Lung (tissue), 12 donors: ENCODE results near the gene CHD1L. TPM values are rescaled to one million over a fixed set of nuclear protein-coding genes. Genes with fewer than 3 reads are reported as not detected.

Experiments
- ATAC-seq: fragments of 200-7000 bp; cut with Tn5 transposase; one replicate; pipeline ENCODE4 v1.9.1; 2020; ENCODE audit warnings: moderate number of reproducible peaks; ENCODE audit not compliant: insufficient read depth, low FRiP score
- DNase-seq, 3 donors: peaks; one replicate each; pipeline ENCODE4 v3.0.0-alpha.2; 2013 to 2017
- H3K27ac ChIP-seq, 2 donors: one replicate each; pipeline ENCODE4 v1.5.1; 2013; ENCODE audit warnings: mild to moderate bottlenecking in 2 of 2, moderate library complexity in 2 of 2, control low read depth in 1 of 2, inconsistent platforms in 1 of 2, low read depth in 1 of 2, low read length in 1 of 2
- H3K27me3 ChIP-seq, 3 donors: one replicate each; pipeline ENCODE4 v1.5.1; 2013; ENCODE audit warnings: low read length in 2 of 3; ENCODE audit not compliant: control insufficient read depth in 3 of 3, insufficient read depth in 3 of 3
- H3K36me3 ChIP-seq, 4 donors: one replicate each; pipeline ENCODE4 v1.5.1; 2013; ENCODE audit warnings: low read length in 4 of 4, mild to moderate bottlenecking in 1 of 4, moderate library complexity in 1 of 4; ENCODE audit not compliant: control insufficient read depth in 4 of 4, insufficient read depth in 4 of 4
- H3K4me1 ChIP-seq, 5 donors: one replicate each; pipeline ENCODE4 v1.5.1; 2013; ENCODE audit warnings: low read length in 5 of 5, mild to moderate bottlenecking in 2 of 5, moderate library complexity in 1 of 5; ENCODE audit not compliant: control insufficient read depth in 5 of 5, insufficient read depth in 5 of 5
- H3K4me3 ChIP-seq: one replicate; pipeline ENCODE4 v1.5.1; 2013; ENCODE audit warnings: mild to moderate bottlenecking, control low read depth, moderate library complexity
- H3K9ac ChIP-seq, 2 donors: one replicate each; pipeline ENCODE4 v1.5.1; 2013; ENCODE audit warnings: low read length in 2 of 2, control low read depth in 1 of 2; ENCODE audit not compliant: insufficient read depth in 1 of 2
- H3K9me3 ChIP-seq, 4 donors: one replicate each; pipeline ENCODE4 v1.5.1; 2013; ENCODE audit warnings: low read length in 3 of 4, mild to moderate bottlenecking in 1 of 4, moderate library complexity in 1 of 4; ENCODE audit not compliant: control insufficient read depth in 4 of 4, insufficient read depth in 3 of 4
- WGBS, 2 donors: extraction: QIAGEN DNeasy Blood & Tissue Kit; methylation state at CpG; one replicate each; pipeline ENCODE4 v1.1.7; 2013; 5-methylcytosine and 5-hydroxymethylcytosine counted together
- polyA plus RNA-seq, 2 donors: library from polyadenylated mRNA; stranded (reverse); fragments of 200-250 nt; gene quantifications; one replicate each; pipeline ENCODE4 v1.2.1, GENCODE V29; 2013
- total RNA-seq, 2 donors: library from RNA; depleted of rRNA in 1 of 2; stranded (reverse); fragments of >200 nt in 1 of 2; gene quantifications; one replicate each; pipeline ENCODE4 v1.2.1, GENCODE V29; 2014 to 2021
- TF ChIP-seq, protein P1 (sequence below): IDR thresholded peaks from 2 replicates; pipeline ENCODE4 v1.5.1; 2012; ENCODE audit warnings: mild to moderate bottlenecking; ENCODE audit errors: control extremely low read depth, extremely low read depth
- donor health status: control.
- donor health status: control.
- donor health status: Bipolar disorder and iron deficiency.
- donor health status: healthy.
- donor health status: DM: yes; HTN: yes; CAD: no.

The CHD1L gene
- total and polyA plus RNA-seq, 4 donors: 15.3 to 38.9 (median 22.4) TPM

DNA sequence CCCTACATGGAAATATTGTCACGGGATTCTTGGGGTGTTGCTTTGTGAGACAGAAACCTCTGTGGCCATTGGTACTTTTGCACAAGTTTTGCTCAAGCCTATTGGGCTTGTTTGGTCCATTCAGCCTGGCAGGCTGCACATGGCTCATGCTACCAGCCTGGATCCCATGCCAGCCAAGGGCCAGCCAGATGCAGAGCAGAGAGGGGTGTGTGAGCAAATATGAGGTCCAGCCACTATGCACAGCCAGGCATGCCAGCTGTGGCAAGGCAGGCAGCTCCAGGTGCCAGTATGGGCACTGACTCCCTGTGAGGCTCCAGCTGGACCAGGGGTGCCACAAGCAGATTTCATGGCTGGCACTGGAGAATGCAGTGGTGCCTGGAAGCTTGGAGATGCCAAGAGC is 6.7 kb upstream of the CHD1L start:
- Histone ChIP-seq H3K27ac (no peak overlapping the region), H3K4me3 (no peak overlapping the region), H3K9me3 (peaks cover 0 to 3% (median 0%) of the 10 kb centered on the region in 4 donors), H3K4me1 (peaks cover 0 to 10% (median 0%) of the 10 kb centered on the region in 5 donors), H3K27me3 (no peaks in the 10 kb centered on the region), H3K9ac (no peak overlapping the region), H3K36me3 (no peaks in the 10 kb centered on the region)
- ATAC-seq: no peak
- 98 to 100% methylated on average over 1 of the region's 1 CpG for WGBS, 2 donors
- TF ChIP-seq, protein P1, sequence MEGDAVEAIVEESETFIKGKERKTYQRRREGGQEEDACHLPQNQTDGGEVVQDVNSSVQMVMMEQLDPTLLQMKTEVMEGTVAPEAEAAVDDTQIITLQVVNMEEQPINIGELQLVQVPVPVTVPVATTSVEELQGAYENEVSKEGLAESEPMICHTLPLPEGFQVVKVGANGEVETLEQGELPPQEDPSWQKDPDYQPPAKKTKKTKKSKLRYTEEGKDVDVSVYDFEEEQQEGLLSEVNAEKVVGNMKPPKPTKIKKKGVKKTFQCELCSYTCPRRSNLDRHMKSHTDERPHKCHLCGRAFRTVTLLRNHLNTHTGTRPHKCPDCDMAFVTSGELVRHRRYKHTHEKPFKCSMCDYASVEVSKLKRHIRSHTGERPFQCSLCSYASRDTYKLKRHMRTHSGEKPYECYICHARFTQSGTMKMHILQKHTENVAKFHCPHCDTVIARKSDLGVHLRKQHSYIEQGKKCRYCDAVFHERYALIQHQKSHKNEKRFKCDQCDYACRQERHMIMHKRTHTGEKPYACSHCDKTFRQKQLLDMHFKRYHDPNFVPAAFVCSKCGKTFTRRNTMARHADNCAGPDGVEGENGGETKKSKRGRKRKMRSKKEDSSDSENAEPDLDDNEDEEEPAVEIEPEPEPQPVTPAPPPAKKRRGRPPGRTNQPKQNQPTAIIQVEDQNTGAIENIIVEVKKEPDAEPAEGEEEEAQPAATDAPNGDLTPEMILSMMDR: no peak
- no peak for DNase-seq

DNA sequence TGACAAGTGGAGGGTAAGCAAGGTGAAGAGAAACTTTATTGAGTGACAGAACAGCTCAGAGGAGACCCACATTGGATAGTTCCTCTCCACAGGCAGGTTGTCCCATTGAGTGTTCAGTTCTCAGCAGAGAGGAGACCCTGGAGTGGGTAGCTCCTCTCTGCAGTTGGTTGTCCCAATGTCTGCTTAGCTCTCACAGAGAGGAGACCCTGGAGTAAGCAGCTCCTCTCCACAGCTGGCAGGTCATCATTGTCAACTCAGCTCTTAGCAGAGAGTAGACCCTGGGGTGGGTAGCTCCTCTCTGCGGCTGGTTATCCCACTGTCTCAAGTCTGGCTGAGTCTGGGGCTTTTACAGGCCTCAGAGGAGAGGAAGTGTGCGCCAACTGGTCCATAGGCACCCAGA is 6.0 kb upstream of the CHD1L start:
- Histone ChIP-seq H3K27ac (peak overlapping the region in 1 of 2 donors; percentile 4), H3K36me3 (no peaks in the 10 kb centered on the region), H3K9me3 (peaks cover 0 to 3% (median 0%) of the 10 kb centered on the region in 4 donors), H3K9ac (no peak overlapping the region), H3K27me3 (no peaks in the 10 kb centered on the region), H3K4me1 (peaks cover 0 to 10% (median 0%) of the 10 kb centered on the region in 5 donors), H3K4me3 (no peak overlapping the region)
- TF ChIP-seq, protein P1: no peak
- WGBS, 2 donors: 50 to 75% methylated on average over 2 of the region's 2 CpGs
- ATAC-seq (no peak), DNase-seq (no peak)

DNA sequence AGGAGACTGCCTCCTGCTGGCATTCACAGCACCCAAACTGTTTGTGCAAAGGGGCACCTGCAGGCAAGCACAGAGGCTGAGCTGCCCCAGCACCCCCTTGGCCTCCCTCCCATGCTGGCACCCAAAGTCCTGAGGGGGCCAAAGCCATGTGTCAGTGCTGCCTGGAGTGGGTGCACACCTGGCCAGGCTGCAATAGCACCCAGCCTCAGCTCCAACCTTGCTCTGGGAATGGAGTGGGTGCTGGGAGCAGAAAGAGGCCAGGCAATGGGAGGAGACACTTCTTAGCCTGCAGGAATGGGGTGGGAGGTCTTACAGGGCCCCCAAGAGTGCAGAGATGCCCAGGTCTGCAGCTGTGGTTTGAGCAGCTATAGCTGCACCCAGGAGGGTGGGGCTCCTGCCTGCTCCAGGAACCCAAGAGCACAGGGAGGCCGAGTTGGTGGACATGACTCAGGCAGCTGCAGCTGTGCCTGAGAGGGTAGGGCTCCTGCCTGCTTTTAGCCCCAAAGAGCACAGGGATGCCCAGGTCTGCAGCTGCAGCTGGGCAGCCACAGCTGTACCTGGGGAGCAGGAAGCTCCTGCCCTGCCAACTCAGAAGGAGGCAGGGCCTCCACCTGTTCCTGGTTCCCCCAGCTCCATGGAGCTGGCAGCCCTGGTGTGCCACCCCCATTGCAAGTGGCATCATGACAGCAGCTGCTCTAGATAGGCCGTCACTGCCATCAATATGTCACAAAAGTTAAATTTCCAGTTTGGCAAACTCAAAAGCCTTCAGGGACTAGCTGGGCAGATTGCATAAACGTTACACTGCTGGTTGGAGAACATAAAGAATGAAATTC is 5.3 kb upstream of the CHD1L start:
- TF ChIP-seq, protein P1: no peak
- DNase-seq (no peak), ATAC-seq (peak; percentile 19)
- no peak overlapping the region for H3K4me3 ChIP-seq
- H3K27me3 ChIP-seq: no peaks in the 10 kb centered on the region
- H3K4me1 ChIP-seq: peaks cover 0 to 10% (median 4%) of the 10 kb centered on the region in 5 donors
- 58 to 88% methylated on average over 3 of the region's 3 CpGs for WGBS, 2 donors
- H3K36me3 ChIP-seq: no peaks in the 10 kb centered on the region
- H3K9ac ChIP-seq: no peak overlapping the region
- peaks cover 0 to 3% (median 0%) of the 10 kb centered on the region in 4 donors for H3K9me3 ChIP-seq
- H3K27ac ChIP-seq: peak overlapping the region in 1 of 2 donors; percentile 59
